Measurements from ENCODE around the gene PTPN22.

DNA sequence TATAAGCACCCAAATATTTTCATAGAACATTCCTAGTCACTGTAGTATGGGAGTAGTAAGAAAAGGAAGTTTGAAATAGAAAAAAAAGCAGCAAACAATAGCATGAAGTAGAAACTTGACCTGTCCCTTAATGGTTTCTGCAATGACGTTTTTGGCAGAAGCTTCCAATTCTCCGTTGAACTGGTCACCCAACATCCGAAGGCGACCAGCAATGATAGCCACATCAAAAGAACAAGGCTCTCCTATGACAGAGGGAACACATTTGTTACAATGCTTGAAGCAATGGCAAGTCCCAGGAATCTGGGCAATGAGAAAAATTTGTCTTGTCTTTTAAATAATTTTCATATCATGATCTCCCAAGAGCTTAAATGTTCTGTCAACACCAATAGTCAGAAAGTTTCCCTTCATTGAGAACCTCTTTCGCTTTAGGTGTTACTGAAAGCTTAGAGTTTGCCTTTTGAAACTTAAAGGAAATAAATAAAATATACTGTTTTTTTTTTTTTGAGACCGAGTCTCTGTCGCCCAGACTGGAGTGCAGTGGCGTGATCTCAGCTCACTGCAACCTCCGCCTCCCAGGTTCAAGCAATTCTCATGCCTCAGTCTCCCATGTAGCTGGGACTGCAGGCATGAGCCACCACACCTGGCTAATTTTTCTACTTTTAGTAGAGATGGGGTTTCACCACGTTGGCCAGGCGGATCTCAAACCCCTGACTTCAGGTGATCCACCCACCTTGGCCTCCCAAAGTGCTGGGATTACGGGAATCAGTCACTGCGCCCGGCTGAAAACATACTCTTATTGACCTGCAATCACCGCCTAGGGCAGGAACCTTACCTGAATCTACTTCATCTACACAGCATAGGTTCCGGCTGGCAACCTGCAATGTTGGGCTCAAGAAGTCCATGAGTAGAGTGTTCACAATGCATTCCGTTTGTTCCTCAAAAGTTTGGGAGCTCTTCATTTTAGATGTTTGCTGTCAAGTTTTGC is 15.2 kb upstream of the PTPN22 start:
- TF ChIP-seq ZNF830 (tag by site-specific recombination; IDR thresholded peaks at IDR 0.05; ENCODE audit: low read depth) (no peak), ZNF302 (tag by site-specific recombination; IDR thresholded peaks at IDR 0.05; ENCODE audit: low read depth) (no peak), ZNF791 (tag by site-specific recombination; IDR thresholded peaks at IDR 0.05) (no peak), ZNF629 (tag by site-specific recombination; IDR thresholded peaks at IDR 0.05) (no peak), ZNF585B (tag by site-specific recombination; IDR thresholded peaks at IDR 0.05) (no peak), ZNF274 (IDR thresholded peaks at IDR 0.05; ENCODE audit: low read length) (no peak), ZNF274 (tag by site-specific recombination; IDR thresholded peaks at IDR 0.05; ENCODE audit: borderline replicate concordance) (no peak), KLF9 (tag by site-specific recombination; IDR thresholded peaks at IDR 0.05; ENCODE audit: low read depth) (no peak), ZNF248 (tag by site-specific recombination; IDR thresholded peaks at IDR 0.05) (no peak), TCF7L2 (IDR thresholded peaks at IDR 0.05; ENCODE audit: borderline replicate concordance, low read depth, low read length) (no peak), ZBTB21 (tag by site-specific recombination; IDR thresholded peaks at IDR 0.05) (no peak), ZNF311 (tag by site-specific recombination; IDR thresholded peaks at IDR 0.05; ENCODE audit: borderline replicate concordance) (no peak), ZNF561 (tag by site-specific recombination; IDR thresholded peaks at IDR 0.05; ENCODE audit: borderline replicate concordance) (no peak)
- TF ChIP-seq, protein P1, sequence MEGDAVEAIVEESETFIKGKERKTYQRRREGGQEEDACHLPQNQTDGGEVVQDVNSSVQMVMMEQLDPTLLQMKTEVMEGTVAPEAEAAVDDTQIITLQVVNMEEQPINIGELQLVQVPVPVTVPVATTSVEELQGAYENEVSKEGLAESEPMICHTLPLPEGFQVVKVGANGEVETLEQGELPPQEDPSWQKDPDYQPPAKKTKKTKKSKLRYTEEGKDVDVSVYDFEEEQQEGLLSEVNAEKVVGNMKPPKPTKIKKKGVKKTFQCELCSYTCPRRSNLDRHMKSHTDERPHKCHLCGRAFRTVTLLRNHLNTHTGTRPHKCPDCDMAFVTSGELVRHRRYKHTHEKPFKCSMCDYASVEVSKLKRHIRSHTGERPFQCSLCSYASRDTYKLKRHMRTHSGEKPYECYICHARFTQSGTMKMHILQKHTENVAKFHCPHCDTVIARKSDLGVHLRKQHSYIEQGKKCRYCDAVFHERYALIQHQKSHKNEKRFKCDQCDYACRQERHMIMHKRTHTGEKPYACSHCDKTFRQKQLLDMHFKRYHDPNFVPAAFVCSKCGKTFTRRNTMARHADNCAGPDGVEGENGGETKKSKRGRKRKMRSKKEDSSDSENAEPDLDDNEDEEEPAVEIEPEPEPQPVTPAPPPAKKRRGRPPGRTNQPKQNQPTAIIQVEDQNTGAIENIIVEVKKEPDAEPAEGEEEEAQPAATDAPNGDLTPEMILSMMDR (tag by site-specific recombination; IDR thresholded peaks at IDR 0.05) = no peak
- TF ChIP-seq, protein P2, sequence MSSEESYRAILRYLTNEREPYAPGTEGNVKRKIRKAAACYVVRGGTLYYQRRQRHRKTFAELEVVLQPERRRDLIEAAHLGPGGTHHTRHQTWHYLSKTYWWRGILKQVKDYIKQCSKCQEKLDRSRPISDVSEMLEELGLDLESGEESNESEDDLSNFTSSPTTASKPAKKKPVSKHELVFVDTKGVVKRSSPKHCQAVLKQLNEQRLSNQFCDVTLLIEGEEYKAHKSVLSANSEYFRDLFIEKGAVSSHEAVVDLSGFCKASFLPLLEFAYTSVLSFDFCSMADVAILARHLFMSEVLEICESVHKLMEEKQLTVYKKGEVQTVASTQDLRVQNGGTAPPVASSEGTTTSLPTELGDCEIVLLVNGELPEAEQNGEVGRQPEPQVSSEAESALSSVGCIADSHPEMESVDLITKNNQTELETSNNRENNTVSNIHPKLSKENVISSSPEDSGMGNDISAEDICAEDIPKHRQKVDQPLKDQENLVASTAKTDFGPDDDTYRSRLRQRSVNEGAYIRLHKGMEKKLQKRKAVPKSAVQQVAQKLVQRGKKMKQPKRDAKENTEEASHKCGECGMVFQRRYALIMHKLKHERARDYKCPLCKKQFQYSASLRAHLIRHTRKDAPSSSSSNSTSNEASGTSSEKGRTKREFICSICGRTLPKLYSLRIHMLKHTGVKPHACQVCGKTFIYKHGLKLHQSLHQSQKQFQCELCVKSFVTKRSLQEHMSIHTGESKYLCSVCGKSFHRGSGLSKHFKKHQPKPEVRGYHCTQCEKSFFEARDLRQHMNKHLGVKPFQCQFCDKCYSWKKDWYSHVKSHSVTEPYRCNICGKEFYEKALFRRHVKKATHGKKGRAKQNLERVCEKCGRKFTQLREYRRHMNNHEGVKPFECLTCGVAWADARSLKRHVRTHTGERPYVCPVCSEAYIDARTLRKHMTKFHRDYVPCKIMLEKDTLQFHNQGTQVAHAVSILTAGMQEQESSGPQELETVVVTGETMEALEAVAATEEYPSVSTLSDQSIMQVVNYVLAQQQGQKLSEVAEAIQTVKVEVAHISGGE (tag by site-specific recombination; conservative IDR thresholded peaks at IDR 0.05; ENCODE audit: low read depth) = no peak
